Thyroid gland (tissue), 4 donors: ENCODE results near the gene EPHA8.

Experiments
- CTCF ChIP-seq, 6 experiments: fragments of 200-600 bp in 3 of 6; fragments of 450-650 bp in 3 of 6; sonication (generic) in 3 of 6; IDR thresholded peaks; one replicate each; pipeline ENCODE4 v1.5.1; 2016 to 2019; ENCODE audit warnings: antibody characterized with exemption in 6 of 6, mild to moderate bottlenecking in 2 of 6, inconsistent platforms in 1 of 6, moderate library complexity in 1 of 6
- POLR2A ChIP-seq, 2 donors: fragments of 450-650 bp; IDR thresholded peaks; one replicate each; pipeline ENCODE4 v1.6.1; 2017; ENCODE audit warnings: antibody characterized with exemption in 2 of 2, mild to moderate bottlenecking in 2 of 2, moderate library complexity in 1 of 2

- TF ChIP-seq POLR2A (IDR thresholded peaks at IDR 0.05) (no peak), CTCF (IDR thresholded peaks at IDR 0.05) (no peak)
Measured at GRCh38 chr1:22525646-22526045, 37.6 kb upstream of the EPHA8 start.
